ENCODE measurements around the gene ISYNA1. TPM values are rescaled to one million over a fixed set of nuclear protein-coding genes. Genes with fewer than 3 reads are reported as not detected.

Gene ISYNA1
- total and polyA plus RNA-seq, 10 of the 15 experiments (the other 5 are each of a cell fraction or from before 2014, with no cell fraction given): 1.9 to 37.0 (median 9.1) TPM

DNA sequence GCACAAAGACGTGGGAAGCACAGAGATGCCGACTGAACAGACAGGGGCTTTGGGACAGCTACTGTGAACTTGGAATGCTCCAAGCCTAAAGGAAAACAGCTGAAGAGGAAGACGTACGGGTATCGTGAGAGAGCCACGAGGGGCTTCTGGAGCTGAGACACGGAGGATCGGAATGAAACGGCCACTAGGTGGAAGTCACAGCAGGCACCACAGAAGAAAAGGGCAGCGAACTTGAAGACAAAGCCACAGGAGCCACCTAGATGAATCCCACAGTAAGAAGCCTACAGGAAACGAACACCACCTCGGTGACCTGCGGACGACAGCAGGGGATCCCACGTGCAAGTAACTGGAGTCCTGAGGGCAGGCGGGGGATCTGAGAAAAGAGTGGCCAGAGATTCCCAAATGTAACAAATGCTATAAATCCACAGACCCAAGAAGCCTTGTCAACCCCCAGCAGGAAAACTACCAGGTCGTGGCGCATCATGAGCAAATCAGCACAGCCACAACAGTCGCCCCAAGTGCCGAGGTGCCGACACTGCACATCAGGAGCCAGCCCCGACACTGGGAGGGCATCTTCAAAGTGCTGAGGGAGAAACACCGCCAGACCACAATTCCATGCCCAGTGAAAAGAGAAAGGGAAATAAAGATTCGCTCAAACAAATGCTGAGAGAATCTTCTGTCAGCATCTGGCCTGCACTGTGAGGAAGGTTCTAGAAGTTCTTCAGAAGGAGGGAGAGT lies 39.3 kb upstream of the ISYNA1 start:
- ChIA-PET CTCF (interaction anchor here (0.6 to 1.6 kb wide), 3 partner anchors 15 to 386 kb away, joined by 3 read pairs; no protein-coding TSS in a partner anchor), POLR2A (interaction anchor here (1.7 kb wide), 1 partner anchor 43 kb away, joined by 8 read pairs; no protein-coding TSS in a partner anchor), SMC1A (ENCODE audit: uncharacterized antibody, unreplicated experiment) (interaction anchor here (1.1 kb wide), 1 partner anchor 43 kb away, joined by 3 read pairs; no protein-coding TSS in a partner anchor), RAD21 (ENCODE audit: unreplicated experiment) (no interaction called here)
- no peak for FAIRE-seq
- WGBS (ENCODE audit: insufficient coverage, insufficient replicate concordance, low lambda C conversion rate, missing lambda C conversion rate): 95% methylated on average over 24 of the region's 24 CpGs
- no peak for ATAC-seq
- H3K4me1 ChIP-seq (ENCODE audit: control insufficient read depth, insufficient read depth, low read length): peaks cover 33% of the 10 kb centered on the region
- in situ Hi-C loops (cut with MboI) (no loop called here), intact Hi-C loops (cut with micrococcal nuclease; ENCODE audit: unreplicated experiment) (loop anchor here (5.0 kb wide), 1 partner anchor 110 kb away; the partner anchor contains the start of gene REX1BD)
- H2AFZ ChIP-seq (ENCODE audit: control insufficient read depth, low read depth, low read length): no peak overlapping the region
- peaks cover 60% of the 10 kb centered on the region for H3K79me2 ChIP-seq (ENCODE audit: control insufficient read depth, insufficient read depth, low read length)
- peaks cover 5% of the 10 kb centered on the region for H4K20me1 ChIP-seq (ENCODE audit: control insufficient read depth, insufficient read depth)
- H3K4me2 ChIP-seq (ENCODE audit: control insufficient read depth, insufficient read depth): no peak overlapping the region
- no peak for DNase-seq (ENCODE audit: low read depth, low spot score)
- H3K27me3 ChIP-seq (replicated peaks in 1 of 2; ENCODE audit: control insufficient read depth in 2 of 2, insufficient read depth in 2 of 2, low read length in 1 of 2): no peaks in the 10 kb centered on the region
- H3K9me3 ChIP-seq (replicated peaks; ENCODE audit: control insufficient read depth, insufficient read depth, low read length): no peaks in the 10 kb centered on the region
- H3K9ac ChIP-seq (ENCODE audit: control insufficient read depth, insufficient read depth, low read length): no peak overlapping the region
- H3K27ac ChIP-seq (ENCODE audit: control insufficient read depth, insufficient read depth): no peak overlapping the region
- peaks cover 2 to 12% of the 10 kb centered on the region in 2 experiments; a peak in 3 of 4 replicates for H3K36me3 ChIP-seq (ENCODE audit: control insufficient read depth in 2 of 2, insufficient read depth in 2 of 2, low read length in 1 of 2)
- BruUV-seq (replicated peaks): no TSS peak
- no peak overlapping the region for H3K4me3 ChIP-seq
- TF ChIP-seq SIX5 (IDR thresholded peaks at IDR 0.05; ENCODE audit: low read depth, low read length, severe bottlenecking) (no peak), SPI1 (IDR thresholded peaks at IDR 0.05; ENCODE audit: borderline replicate concordance, insufficient read depth, low read depth, low read length) (no peak), HCFC1 (IDR thresholded peaks at IDR 0.05; ENCODE audit: low read length) (no peak), CHD1 (IDR thresholded peaks at IDR 0.05; ENCODE audit: low read depth, low read length) (no peak), FOXM1 (IDR thresholded peaks at IDR 0.05; ENCODE audit: low read depth, low read length) (no peak), RELA (IDR thresholded peaks at IDR 0.05; ENCODE audit: borderline replicate concordance, partially characterized antibody) (no peak), TAF1 (IDR thresholded peaks at IDR 0.05; ENCODE audit: borderline replicate concordance, low read depth, low read length) (no peak), CHD4 (IDR thresholded peaks at IDR 0.05) (no peak), BCL11A (IDR thresholded peaks at IDR 0.05; ENCODE audit: low read depth, low read length) (no peak)
- TF ChIP-seq, protein P1, sequence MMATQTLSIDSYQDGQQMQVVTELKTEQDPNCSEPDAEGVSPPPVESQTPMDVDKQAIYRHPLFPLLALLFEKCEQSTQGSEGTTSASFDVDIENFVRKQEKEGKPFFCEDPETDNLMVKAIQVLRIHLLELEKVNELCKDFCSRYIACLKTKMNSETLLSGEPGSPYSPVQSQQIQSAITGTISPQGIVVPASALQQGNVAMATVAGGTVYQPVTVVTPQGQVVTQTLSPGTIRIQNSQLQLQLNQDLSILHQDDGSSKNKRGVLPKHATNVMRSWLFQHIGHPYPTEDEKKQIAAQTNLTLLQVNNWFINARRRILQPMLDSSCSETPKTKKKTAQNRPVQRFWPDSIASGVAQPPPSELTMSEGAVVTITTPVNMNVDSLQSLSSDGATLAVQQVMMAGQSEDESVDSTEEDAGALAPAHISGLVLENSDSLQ (IDR thresholded peaks at IDR 0.05): no peak
- TF ChIP-seq, protein P2, sequence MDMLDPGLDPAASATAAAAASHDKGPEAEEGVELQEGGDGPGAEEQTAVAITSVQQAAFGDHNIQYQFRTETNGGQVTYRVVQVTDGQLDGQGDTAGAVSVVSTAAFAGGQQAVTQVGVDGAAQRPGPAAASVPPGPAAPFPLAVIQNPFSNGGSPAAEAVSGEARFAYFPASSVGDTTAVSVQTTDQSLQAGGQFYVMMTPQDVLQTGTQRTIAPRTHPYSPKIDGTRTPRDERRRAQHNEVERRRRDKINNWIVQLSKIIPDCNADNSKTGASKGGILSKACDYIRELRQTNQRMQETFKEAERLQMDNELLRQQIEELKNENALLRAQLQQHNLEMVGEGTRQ (IDR thresholded peaks at IDR 0.05; ENCODE audit: borderline replicate concordance, low read depth, low read length): no peak
- TF ChIP-seq, protein P3, sequence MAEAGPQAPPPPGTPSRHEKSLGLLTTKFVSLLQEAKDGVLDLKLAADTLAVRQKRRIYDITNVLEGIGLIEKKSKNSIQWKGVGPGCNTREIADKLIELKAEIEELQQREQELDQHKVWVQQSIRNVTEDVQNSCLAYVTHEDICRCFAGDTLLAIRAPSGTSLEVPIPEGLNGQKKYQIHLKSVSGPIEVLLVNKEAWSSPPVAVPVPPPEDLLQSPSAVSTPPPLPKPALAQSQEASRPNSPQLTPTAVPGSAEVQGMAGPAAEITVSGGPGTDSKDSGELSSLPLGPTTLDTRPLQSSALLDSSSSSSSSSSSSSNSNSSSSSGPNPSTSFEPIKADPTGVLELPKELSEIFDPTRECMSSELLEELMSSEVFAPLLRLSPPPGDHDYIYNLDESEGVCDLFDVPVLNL (IDR thresholded peaks at IDR 0.05; ENCODE audit: low read depth, low read length): no peak
- TF ChIP-seq, protein P4, sequence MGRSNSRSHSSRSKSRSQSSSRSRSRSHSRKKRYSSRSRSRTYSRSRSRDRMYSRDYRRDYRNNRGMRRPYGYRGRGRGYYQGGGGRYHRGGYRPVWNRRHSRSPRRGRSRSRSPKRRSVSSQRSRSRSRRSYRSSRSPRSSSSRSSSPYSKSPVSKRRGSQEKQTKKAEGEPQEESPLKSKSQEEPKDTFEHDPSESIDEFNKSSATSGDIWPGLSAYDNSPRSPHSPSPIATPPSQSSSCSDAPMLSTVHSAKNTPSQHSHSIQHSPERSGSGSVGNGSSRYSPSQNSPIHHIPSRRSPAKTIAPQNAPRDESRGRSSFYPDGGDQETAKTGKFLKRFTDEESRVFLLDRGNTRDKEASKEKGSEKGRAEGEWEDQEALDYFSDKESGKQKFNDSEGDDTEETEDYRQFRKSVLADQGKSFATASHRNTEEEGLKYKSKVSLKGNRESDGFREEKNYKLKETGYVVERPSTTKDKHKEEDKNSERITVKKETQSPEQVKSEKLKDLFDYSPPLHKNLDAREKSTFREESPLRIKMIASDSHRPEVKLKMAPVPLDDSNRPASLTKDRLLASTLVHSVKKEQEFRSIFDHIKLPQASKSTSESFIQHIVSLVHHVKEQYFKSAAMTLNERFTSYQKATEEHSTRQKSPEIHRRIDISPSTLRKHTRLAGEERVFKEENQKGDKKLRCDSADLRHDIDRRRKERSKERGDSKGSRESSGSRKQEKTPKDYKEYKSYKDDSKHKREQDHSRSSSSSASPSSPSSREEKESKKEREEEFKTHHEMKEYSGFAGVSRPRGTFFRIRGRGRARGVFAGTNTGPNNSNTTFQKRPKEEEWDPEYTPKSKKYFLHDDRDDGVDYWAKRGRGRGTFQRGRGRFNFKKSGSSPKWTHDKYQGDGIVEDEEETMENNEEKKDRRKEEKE (IDR thresholded peaks at IDR 0.05): no peak
- TF ChIP-seq, protein P5, sequence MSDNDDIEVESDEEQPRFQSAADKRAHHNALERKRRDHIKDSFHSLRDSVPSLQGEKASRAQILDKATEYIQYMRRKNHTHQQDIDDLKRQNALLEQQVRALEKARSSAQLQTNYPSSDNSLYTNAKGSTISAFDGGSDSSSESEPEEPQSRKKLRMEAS (IDR thresholded peaks at IDR 0.05; ENCODE audit: low read depth, low read length): no peak
